Epithelial cell of esophagus (primary cell): Measurements from ENCODE around the gene MRPL14.

Experiments
- DNase-seq: peaks from one replicate; pipeline ENCODE4 v3.0.0; 2010; ENCODE audit warnings: low read depth
- H3K4me3 ChIP-seq: 2 replicates; pipeline ENCODE4 v1.5.1; 2011; ENCODE audit warnings: mild to moderate bottlenecking, low read length, control low read depth
- TF ChIP-seq, protein P1 (sequence below): IDR thresholded peaks from 2 replicates; pipeline ENCODE4 v1.5.1; 2011; ENCODE audit warnings: low read depth, mild to moderate bottlenecking, low read length, control low read depth, inconsistent platforms; ENCODE audit not compliant: insufficient read depth; ENCODE audit errors: missing control alignments

The MRPL14 gene

DNA sequence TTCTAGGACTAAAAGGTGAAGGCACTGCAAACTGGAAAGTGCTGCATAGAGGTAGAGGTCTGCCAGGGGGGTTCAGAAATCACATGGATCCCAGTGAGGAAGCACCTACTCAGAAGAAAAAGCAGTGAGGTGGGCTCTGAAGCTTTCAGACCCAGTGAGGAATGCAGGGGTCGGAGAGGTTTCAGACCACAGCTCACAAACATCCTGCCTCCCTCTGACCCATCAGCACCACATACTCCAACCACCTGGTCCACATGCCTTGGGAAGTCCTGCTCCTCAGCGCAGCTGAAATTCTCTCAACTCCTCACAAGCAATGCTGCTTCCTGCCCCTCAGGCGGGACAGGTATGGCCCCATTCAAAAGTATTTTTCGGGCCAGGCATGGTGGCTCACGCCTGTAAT is 20.2 kb downstream of the MRPL14 start:
- H3K4me3 ChIP-seq, result no peak overlapping the region
- TF ChIP-seq, protein P1, sequence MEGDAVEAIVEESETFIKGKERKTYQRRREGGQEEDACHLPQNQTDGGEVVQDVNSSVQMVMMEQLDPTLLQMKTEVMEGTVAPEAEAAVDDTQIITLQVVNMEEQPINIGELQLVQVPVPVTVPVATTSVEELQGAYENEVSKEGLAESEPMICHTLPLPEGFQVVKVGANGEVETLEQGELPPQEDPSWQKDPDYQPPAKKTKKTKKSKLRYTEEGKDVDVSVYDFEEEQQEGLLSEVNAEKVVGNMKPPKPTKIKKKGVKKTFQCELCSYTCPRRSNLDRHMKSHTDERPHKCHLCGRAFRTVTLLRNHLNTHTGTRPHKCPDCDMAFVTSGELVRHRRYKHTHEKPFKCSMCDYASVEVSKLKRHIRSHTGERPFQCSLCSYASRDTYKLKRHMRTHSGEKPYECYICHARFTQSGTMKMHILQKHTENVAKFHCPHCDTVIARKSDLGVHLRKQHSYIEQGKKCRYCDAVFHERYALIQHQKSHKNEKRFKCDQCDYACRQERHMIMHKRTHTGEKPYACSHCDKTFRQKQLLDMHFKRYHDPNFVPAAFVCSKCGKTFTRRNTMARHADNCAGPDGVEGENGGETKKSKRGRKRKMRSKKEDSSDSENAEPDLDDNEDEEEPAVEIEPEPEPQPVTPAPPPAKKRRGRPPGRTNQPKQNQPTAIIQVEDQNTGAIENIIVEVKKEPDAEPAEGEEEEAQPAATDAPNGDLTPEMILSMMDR, result no peak
- no peak for DNase-seq

DNA sequence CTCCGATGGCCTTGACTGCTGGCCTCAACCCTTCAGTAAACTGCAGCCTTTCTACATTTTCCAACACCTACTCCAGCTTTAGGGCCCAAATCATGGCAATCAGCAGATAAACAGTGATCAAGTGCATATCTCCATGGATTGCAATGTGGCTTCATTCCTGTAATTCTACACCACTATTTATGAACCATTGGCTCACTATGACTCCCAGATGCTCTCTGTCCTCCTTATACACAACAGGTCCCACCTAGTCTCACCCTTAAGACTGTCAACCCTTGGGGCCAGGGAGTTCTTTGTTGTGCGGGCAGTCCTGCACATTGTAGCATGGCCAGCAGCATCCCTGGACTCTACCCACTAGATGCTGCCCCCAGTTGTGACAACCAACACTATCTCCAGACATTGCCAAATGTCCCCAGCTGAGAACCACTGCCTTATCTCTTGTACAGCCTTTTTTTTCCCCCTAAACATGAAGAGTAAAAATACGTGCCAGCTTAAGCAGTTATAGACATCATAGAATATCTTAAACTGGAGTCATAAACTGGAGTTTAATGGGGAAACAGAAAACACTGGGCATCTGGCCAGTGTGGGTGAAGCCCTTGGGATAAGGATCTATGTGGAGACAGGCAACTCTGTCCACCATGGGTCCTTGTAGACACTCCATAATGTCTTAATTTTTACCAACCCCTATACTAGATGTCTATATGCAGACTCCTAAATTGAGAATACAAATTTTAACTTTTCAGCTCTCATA is 21.1 kb downstream of the MRPL14 start:
- no peak for DNase-seq
- TF ChIP-seq, protein P1, result no peak

DNA sequence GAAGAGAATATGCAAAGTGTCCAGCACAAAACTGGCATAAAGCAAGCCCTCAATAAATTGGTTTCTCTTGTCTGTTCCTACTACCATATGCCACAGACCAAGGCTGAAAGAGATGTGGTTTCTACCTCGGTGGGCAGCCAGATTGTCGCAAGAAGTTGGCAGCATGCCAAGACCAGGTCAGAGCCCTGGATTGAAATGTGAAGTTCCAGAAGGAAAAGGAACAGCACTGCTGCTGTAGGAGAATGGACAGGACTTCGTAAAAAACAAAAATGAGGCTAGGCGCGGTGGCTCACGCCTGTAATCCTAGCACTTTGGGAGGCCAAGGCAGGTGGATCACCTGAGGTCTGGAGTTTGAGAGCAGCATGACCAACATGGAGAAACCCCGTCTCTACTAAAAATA is 22.1 kb downstream of the MRPL14 start:
- no peak overlapping the region for H3K4me3 ChIP-seq
- TF ChIP-seq, protein P1, result no peak
- DNase-seq, result no peak

More for the DNA sequence above, 21.1 kb downstream of the MRPL14 start:
- no peak overlapping the region for H3K4me3 ChIP-seq

DNA sequence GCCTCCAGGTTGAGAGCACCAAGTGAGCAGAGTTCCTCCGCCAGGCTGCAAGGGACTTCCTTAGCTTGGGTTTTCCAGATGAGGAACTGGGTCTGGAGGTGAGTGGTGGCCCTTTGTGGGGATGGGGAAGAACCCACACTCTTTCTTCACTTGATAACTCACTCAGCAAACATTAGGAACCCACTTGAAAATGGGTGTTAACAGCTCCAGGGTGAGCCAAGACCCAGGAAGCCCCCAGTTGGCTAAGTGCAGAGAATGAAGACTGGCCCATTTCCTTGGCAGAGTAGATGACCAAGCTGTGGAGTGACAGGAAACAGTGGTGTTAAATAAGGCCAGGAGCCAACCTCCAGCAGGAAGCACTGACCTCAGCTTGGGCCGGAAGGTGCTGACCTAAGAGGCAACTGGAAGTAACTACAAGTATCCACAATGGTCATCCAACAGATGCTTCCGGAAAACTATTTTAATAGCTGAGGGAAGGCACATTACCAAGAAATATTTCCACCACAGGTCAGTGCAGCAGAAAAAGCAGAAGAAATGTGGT is 22.7 kb downstream of the MRPL14 start:
- H3K4me3 ChIP-seq, result no peak overlapping the region
- no peak for DNase-seq
- TF ChIP-seq, protein P1, result no peak

DNA sequence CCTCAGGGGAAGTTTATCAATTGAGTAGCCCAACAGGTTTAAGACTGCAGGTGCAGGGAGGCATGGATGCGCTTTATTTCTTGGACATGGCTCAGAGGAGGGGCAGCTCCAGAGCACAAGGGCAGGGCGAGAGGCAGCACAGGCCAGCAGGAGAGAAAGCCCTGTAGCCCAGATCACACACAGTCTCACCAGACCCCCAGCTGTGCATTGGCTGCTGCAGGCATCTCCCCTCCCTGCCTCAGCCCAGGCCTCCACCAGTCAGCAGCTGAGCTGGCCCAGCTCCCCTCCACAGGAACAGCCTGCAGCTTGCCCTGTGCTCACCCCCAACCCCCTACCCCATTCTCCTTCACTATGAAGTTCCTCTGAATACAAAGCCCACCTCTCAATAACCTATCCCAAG is 24.7 kb downstream of the MRPL14 start:
- DNase-seq, result no peak
- H3K4me3 ChIP-seq, result no peak overlapping the region
- TF ChIP-seq, protein P1, result no peak

DNA sequence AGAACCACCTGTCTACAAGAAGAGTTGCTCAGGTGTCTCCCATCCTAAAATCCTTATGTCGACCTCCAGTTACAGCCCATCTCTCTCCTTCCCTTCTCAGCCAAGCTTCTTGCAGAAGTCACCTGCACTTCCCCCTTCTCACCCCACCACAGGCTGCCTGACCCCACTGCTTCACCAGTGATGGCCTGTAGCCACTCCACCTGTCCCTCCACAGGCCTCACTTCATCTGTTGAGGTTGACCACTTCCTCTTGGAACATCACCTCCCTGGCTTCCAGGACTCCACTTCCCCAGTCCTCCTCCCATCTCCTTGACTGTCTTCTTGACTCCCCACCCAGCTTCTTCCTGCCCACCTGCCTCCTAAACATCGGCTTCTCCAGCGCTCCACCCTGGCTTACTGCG is 25.4 kb downstream of the MRPL14 start:
- H3K4me3 ChIP-seq, result no peak overlapping the region
- no peak for DNase-seq
- TF ChIP-seq, protein P1, result no peak
